HCT116 (cell line): ENCODE results near the gene ABLIM1. TPM values are rescaled to one million over a fixed set of nuclear protein-coding genes. Genes with fewer than 3 reads are reported as not detected.

Source experiments
- ATAC-seq: fragments of 200-7000 bp; cut with Tn5 transposase; 2 replicates; pipeline ENCODE4 v1.9.1; 2020; ENCODE audit warnings: mild to moderate bottlenecking, moderate library complexity
- BruUV-seq: library from RNA; stranded (reverse); fragments of 400-500 nt; replicated peaks from 2 replicates; lab custom pipeline; 2021; lab: Mats Ljungman, UMichigan
- CTCF ChIA-PET: fragments of 300-600 bp; sonication (Branson Sonifier 250); formaldehyde crosslinking; loops from one replicate; lab custom pipeline; 2021; ENCODE audit warnings: antibody characterized with exemption; lab: Charles Lee
- POLR2A ChIA-PET: fragments of 300-600, 350-600 bp; sonication (Branson Sonifier 250); formaldehyde crosslinking; loops from one replicate; lab custom pipeline; 2021; ENCODE audit warnings: antibody characterized with exemption; lab: Charles Lee
- RAD21 ChIA-PET, 2 experiments: fragments of 300-600 bp; sonication (Branson Sonifier 250); formaldehyde crosslinking; loops; one replicate each; lab custom pipeline; 2023; ENCODE audit warnings: low total read pairs in 2 of 2; ENCODE audit not compliant: uncharacterized antibody in 2 of 2, unreplicated experiment in 2 of 2, low non-redundant PET in 1 of 2; lab: Charles Lee
- DNase-seq: peaks from one replicate; pipeline ENCODE4 v3.0.0-alpha.2; 2010; ENCODE audit warnings: low read depth, low spot score
- H2AFZ ChIP-seq: fragments of 200-600 bp; shearing (Covaris generic), sonication (generic); 2 replicates; pipeline ENCODE4 v1.6.1; 2017; ENCODE audit warnings: low read depth, mixed run types, mixed read lengths, antibody characterized with exemption, low read length; ENCODE audit not compliant: poor library complexity, severe bottlenecking
- H3K27ac ChIP-seq: 2 replicates; pipeline ENCODE4 v1.5.1; 2012; ENCODE audit warnings: low read depth, low read length
- H3K27me3 ChIP-seq: fragments of 200-600 bp; sonication (generic); 2 replicates; pipeline ENCODE4 v1.6.1; 2016; ENCODE audit warnings: mixed run types, low read length, mixed read lengths; ENCODE audit not compliant: insufficient read depth
- H3K36me3 ChIP-seq, 2 experiments: fragments of 200-500 bp in 1 of 2; fragments of 200-600 bp in 1 of 2; sonication (Bioruptor generic) in 1 of 2; sonication (generic) in 1 of 2; 2 replicates each; pipeline versions ENCODE4 v1.5.1 to v1.6.1; 2014 to 2016; ENCODE audit warnings: low read length in 2 of 2, inconsistent platforms in 1 of 2, mixed read lengths in 1 of 2, mixed run types in 1 of 2; ENCODE audit not compliant: insufficient read depth in 2 of 2, control insufficient read depth in 1 of 2
- H3K4me1 ChIP-seq, 2 experiments: fragments of 200-600 bp in 1 of 2; sonication (generic) in 1 of 2; 2 replicates each; pipeline versions ENCODE4 v1.5.1 to v1.6.1; 2012 to 2017; ENCODE audit warnings: low read length in 2 of 2, inconsistent platforms in 1 of 2, mild to moderate bottlenecking in 1 of 2, mixed read lengths in 1 of 2, mixed run types in 1 of 2, moderate library complexity in 1 of 2; ENCODE audit not compliant: insufficient read depth in 2 of 2, control insufficient read depth in 1 of 2
- H3K4me2 ChIP-seq: fragments of 200-600 bp; sonication (generic); 2 replicates; pipeline ENCODE4 v1.6.1; 2017; ENCODE audit warnings: mixed run types, low read length, mixed read lengths
- H3K4me3 ChIP-seq, 2 experiments: fragments of 200-600 bp in 1 of 2; sonication (generic) in 1 of 2; replicated peaks in 1 of 2; 2 replicates each; pipeline ENCODE4 v1.5.1; 2011 to 2016; ENCODE audit warnings: low read length in 2 of 2, control low read depth in 1 of 2, low read depth in 1 of 2, mild to moderate bottlenecking in 1 of 2, mixed read lengths in 1 of 2, mixed run types in 1 of 2
- H3K79me2 ChIP-seq: fragments of 200-600 bp; sonication (generic); 2 replicates; pipeline ENCODE4 v1.6.1; 2017; ENCODE audit warnings: mild to moderate bottlenecking, mixed run types, low read length, moderate library complexity, mixed read lengths; ENCODE audit not compliant: insufficient read depth
- H3K9ac ChIP-seq: fragments of 200-600 bp; sonication (generic); 2 replicates; pipeline ENCODE4 v1.6.1; 2016; ENCODE audit warnings: low read length, mixed read lengths
- H3K9me2 ChIP-seq: fragments of 200-600 bp; sonication (generic), shearing (Covaris generic); 2 replicates; pipeline ENCODE4 v1.6.1; 2017; ENCODE audit warnings: mixed run types, mild to moderate bottlenecking, moderate library complexity; ENCODE audit not compliant: insufficient read depth
- H3K9me3 ChIP-seq, 2 experiments: fragments of 200-500 bp in 1 of 2; fragments of 200-600 bp in 1 of 2; sonication (Bioruptor generic) in 1 of 2; sonication (generic) in 1 of 2; 2 replicates each; pipeline ENCODE4 v1.6.1; 2014 to 2017; ENCODE audit warnings: low read length in 2 of 2, mixed read lengths in 2 of 2, inconsistent platforms in 1 of 2, low read depth in 1 of 2, mild to moderate bottlenecking in 1 of 2, mixed run types in 1 of 2, moderate library complexity in 1 of 2; ENCODE audit not compliant: control insufficient read depth in 1 of 2, insufficient read depth in 1 of 2
- H4K20me1 ChIP-seq: fragments of 200-600 bp; sonication (generic), shearing (Covaris generic); 2 replicates; pipeline ENCODE4 v1.6.1; 2017; ENCODE audit warnings: mixed run types, mild to moderate bottlenecking, moderate library complexity; ENCODE audit not compliant: insufficient read depth
- CBX3 ChIP-seq: IDR thresholded peaks from 2 replicates; pipeline ENCODE4 v1.6.1; 2012; ENCODE audit warnings: low read depth
- CEBPB ChIP-seq: IDR thresholded peaks from 2 replicates; pipeline ENCODE4 v1.6.1; 2012; ENCODE audit warnings: low read depth
- EZH2 ChIP-seq: fragments of 200-600 bp; sonication (generic); IDR thresholded peaks from 2 replicates; pipeline ENCODE4 v1.6.1; 2017; ENCODE audit warnings: antibody characterized with exemption, mixed run types
- FOSL1 ChIP-seq: IDR thresholded peaks from 2 replicates; pipeline ENCODE4 v1.6.1; 2012; ENCODE audit warnings: low read depth
- JUND ChIP-seq: IDR thresholded peaks from 2 replicates; pipeline ENCODE4 v1.6.1; 2012
- POLR2A ChIP-seq: IDR thresholded peaks from 2 replicates; pipeline ENCODE4 v1.7.0; 2011; ENCODE audit warnings: borderline replicate concordance; ENCODE audit not compliant: insufficient read depth, insufficient read length; ENCODE audit errors: extremely low read depth
- POLR2AphosphoS5 ChIP-seq: IDR thresholded peaks from 2 replicates; pipeline ENCODE4 v1.6.1; 2011; ENCODE audit warnings: mild to moderate bottlenecking, low read depth, low read length, moderate library complexity
- SIN3A ChIP-seq: IDR thresholded peaks from 2 replicates; pipeline ENCODE4 v1.6.1; 2012; ENCODE audit warnings: low read depth
- SP1 ChIP-seq: IDR thresholded peaks from 2 replicates; pipeline ENCODE4 v1.6.1; 2012; ENCODE audit warnings: low read depth
- SRF ChIP-seq: IDR thresholded peaks from 2 replicates; pipeline ENCODE4 v1.6.1; 2012; ENCODE audit warnings: low read depth
- intact Hi-C: fragments of 100-400 bp; cut with micrococcal nuclease; formaldehyde crosslinking; loops from 2 replicates; pipeline ENCODE4 v1.10.0; 2022
- total RNA-seq: library from RNA; stranded (reverse); gene quantifications from one replicate; pipeline ENCODE4 v1.2.1, GENCODE V29; 2021; ENCODE audit not compliant: unreplicated experiment
- TF ChIP-seq, protein P1 (sequence below), 3 experiments: fragments of 200-600 bp in 1 of 3; sonication (generic) in 1 of 3; IDR thresholded peaks in 2 of 3; conservative IDR thresholded peaks in 1 of 3; 2 replicates each; pipeline ENCODE4 v1.5.1; 2012 to 2017; ENCODE audit warnings: low read depth in 2 of 3, low read length in 2 of 3, antibody characterized with exemption in 1 of 3, borderline replicate concordance in 1 of 3, control low read depth in 1 of 3, mild to moderate bottlenecking in 1 of 3, mixed read lengths in 1 of 3, mixed run types in 1 of 3, moderate library complexity in 1 of 3; ENCODE audit not compliant: insufficient read depth in 1 of 3
- TF ChIP-seq, protein P2 (sequence below): IDR thresholded peaks from 2 replicates; pipeline ENCODE4 v1.6.1; 2012; ENCODE audit warnings: low read depth
- TF ChIP-seq, protein P3 (sequence below): IDR thresholded peaks from 2 replicates; pipeline ENCODE4 v1.6.1; 2012
- TF ChIP-seq, protein P4 (sequence below): IDR thresholded peaks from 2 replicates; pipeline ENCODE4 v1.6.1; 2012

Gene ABLIM1
- total RNA-seq, 1 experiment from 2014 or later, result 96.2 TPM

DNA sequence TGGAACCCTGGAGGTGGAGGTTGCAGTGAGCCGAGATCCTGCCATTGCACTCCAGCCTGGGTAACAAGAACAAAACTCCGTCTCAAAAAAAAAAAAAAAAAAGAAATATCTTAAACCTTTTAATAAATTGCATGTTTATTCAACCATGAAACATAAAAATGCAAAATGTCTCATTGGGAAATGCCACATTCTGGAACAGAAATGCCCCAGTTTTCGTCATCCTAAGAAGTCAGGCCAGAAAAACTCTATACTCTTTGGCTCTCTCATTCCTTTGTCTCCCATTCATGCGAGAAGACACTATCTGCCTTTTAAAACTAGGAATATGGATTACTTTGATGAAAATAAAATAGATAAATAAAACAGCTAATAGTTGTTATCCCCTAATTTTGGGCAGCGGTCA, 21.5 kb upstream of the ABLIM1 start:
- no TSS peak for BruUV-seq
- no peaks in the 10 kb centered on the region for H3K36me3 ChIP-seq
- POLR2A ChIA-PET, result no interaction called here
- no peaks in the 10 kb centered on the region for H3K9me3 ChIP-seq
- no peak overlapping the region for H3K4me3 ChIP-seq
- DNase-seq, result no peak
- H3K27me3 ChIP-seq, result no peaks in the 10 kb centered on the region
- no peak for ATAC-seq
- CTCF ChIA-PET, result no interaction called here
- no peak overlapping the region for H3K27ac ChIP-seq
- RAD21 ChIA-PET, result no interaction called here
- H4K20me1 ChIP-seq, result no peaks in the 10 kb centered on the region
- TF ChIP-seq, protein P1, sequence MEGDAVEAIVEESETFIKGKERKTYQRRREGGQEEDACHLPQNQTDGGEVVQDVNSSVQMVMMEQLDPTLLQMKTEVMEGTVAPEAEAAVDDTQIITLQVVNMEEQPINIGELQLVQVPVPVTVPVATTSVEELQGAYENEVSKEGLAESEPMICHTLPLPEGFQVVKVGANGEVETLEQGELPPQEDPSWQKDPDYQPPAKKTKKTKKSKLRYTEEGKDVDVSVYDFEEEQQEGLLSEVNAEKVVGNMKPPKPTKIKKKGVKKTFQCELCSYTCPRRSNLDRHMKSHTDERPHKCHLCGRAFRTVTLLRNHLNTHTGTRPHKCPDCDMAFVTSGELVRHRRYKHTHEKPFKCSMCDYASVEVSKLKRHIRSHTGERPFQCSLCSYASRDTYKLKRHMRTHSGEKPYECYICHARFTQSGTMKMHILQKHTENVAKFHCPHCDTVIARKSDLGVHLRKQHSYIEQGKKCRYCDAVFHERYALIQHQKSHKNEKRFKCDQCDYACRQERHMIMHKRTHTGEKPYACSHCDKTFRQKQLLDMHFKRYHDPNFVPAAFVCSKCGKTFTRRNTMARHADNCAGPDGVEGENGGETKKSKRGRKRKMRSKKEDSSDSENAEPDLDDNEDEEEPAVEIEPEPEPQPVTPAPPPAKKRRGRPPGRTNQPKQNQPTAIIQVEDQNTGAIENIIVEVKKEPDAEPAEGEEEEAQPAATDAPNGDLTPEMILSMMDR (IDR thresholded peaks at IDR 0.05 in 2 of 3, conservative IDR thresholded peaks at IDR 0.05 in 1 of 3; ENCODE audit: borderline replicate concordance in 1 of 3, insufficient read depth in 1 of 3, low read depth in 2 of 3, low read length in 2 of 3), result no peak
- TF ChIP-seq CEBPB (no peak), POLR2A (no peak), JUND (no peak), POLR2AphosphoS5 (no peak), CBX3 (no peak), SIN3A (no peak), SP1 (no peak), FOSL1 (no peak), SRF (no peak), EZH2 (no peak)
- TF ChIP-seq, protein P2, sequence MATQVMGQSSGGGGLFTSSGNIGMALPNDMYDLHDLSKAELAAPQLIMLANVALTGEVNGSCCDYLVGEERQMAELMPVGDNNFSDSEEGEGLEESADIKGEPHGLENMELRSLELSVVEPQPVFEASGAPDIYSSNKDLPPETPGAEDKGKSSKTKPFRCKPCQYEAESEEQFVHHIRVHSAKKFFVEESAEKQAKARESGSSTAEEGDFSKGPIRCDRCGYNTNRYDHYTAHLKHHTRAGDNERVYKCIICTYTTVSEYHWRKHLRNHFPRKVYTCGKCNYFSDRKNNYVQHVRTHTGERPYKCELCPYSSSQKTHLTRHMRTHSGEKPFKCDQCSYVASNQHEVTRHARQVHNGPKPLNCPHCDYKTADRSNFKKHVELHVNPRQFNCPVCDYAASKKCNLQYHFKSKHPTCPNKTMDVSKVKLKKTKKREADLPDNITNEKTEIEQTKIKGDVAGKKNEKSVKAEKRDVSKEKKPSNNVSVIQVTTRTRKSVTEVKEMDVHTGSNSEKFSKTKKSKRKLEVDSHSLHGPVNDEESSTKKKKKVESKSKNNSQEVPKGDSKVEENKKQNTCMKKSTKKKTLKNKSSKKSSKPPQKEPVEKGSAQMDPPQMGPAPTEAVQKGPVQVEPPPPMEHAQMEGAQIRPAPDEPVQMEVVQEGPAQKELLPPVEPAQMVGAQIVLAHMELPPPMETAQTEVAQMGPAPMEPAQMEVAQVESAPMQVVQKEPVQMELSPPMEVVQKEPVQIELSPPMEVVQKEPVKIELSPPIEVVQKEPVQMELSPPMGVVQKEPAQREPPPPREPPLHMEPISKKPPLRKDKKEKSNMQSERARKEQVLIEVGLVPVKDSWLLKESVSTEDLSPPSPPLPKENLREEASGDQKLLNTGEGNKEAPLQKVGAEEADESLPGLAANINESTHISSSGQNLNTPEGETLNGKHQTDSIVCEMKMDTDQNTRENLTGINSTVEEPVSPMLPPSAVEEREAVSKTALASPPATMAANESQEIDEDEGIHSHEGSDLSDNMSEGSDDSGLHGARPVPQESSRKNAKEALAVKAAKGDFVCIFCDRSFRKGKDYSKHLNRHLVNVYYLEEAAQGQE, result no peak
- TF ChIP-seq, protein P3, sequence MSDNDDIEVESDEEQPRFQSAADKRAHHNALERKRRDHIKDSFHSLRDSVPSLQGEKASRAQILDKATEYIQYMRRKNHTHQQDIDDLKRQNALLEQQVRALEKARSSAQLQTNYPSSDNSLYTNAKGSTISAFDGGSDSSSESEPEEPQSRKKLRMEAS, result no peak
- TF ChIP-seq, protein P4, sequence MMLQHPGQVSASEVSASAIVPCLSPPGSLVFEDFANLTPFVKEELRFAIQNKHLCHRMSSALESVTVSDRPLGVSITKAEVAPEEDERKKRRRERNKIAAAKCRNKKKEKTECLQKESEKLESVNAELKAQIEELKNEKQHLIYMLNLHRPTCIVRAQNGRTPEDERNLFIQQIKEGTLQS, result no peak
- H3K9me2 ChIP-seq, result no peaks in the 10 kb centered on the region
- peaks cover 11 to 25% of the 10 kb centered on the region in 2 experiments for H3K4me1 ChIP-seq
- H2AFZ ChIP-seq, result no peak overlapping the region
- no peaks in the 10 kb centered on the region for H3K79me2 ChIP-seq
- intact Hi-C loops, result no loop called here
- H3K4me2 ChIP-seq, result no peak overlapping the region
- H3K9ac ChIP-seq, result no peak overlapping the region
